ENCODE results near the gene CLPSL1.

The CLPSL1 gene

GRCh38 chr6:35823601-35824000 is 42.8 kb downstream of the CLPSL1 start:
- Histone ChIP-seq H3K4me1 (ENCODE audit: insufficient read depth, low read length, severe bottlenecking) (no peaks in the 10 kb centered on the region), H3K9me2 (ENCODE audit: low read depth, low read length) (no peaks in the 10 kb centered on the region), H3K79me2 (ENCODE audit: insufficient read depth, low read length) (no peaks in the 10 kb centered on the region), H4K20me1 (ENCODE audit: insufficient read depth, low read length) (no peaks in the 10 kb centered on the region), H3K4me3 (ENCODE audit: low read depth, low read length, poor library complexity, severe bottlenecking) (no peak overlapping the region), H3K4me2 (ENCODE audit: low read length) (no peak overlapping the region), H2AFZ (ENCODE audit: low read length) (no peak overlapping the region), H3K27ac (ENCODE audit: low read depth, low read length, poor library complexity, severe bottlenecking) (no peak overlapping the region), H3F3A (ENCODE audit: insufficient read depth, low read length) (no peaks in the 10 kb centered on the region), H3K9me3 (ENCODE audit: low read length) (no peaks in the 10 kb centered on the region), H3K9ac (ENCODE audit: low read length) (no peak overlapping the region), H3K36me3 (ENCODE audit: insufficient read depth, low read length) (no peaks in the 10 kb centered on the region), H3K27me3 (ENCODE audit: insufficient read depth, low read length) (no peaks in the 10 kb centered on the region)
- no peak for TF ChIP-seq EZH2 (IDR thresholded peaks at IDR 0.05; ENCODE audit: borderline replicate concordance, low read length)
- TF ChIP-seq, protein P1, sequence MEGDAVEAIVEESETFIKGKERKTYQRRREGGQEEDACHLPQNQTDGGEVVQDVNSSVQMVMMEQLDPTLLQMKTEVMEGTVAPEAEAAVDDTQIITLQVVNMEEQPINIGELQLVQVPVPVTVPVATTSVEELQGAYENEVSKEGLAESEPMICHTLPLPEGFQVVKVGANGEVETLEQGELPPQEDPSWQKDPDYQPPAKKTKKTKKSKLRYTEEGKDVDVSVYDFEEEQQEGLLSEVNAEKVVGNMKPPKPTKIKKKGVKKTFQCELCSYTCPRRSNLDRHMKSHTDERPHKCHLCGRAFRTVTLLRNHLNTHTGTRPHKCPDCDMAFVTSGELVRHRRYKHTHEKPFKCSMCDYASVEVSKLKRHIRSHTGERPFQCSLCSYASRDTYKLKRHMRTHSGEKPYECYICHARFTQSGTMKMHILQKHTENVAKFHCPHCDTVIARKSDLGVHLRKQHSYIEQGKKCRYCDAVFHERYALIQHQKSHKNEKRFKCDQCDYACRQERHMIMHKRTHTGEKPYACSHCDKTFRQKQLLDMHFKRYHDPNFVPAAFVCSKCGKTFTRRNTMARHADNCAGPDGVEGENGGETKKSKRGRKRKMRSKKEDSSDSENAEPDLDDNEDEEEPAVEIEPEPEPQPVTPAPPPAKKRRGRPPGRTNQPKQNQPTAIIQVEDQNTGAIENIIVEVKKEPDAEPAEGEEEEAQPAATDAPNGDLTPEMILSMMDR (IDR thresholded peaks at IDR 0.05; ENCODE audit: low read length), result no peak

GRCh38 chr6:35824552-35825192 is 43.9 kb downstream of the CLPSL1 start:
- Histone ChIP-seq H3K9ac (ENCODE audit: low read length) (no peak overlapping the region), H3K9me3 (ENCODE audit: low read length) (no peaks in the 10 kb centered on the region), H3K36me3 (ENCODE audit: insufficient read depth, low read length) (no peaks in the 10 kb centered on the region), H3K79me2 (ENCODE audit: insufficient read depth, low read length) (no peaks in the 10 kb centered on the region), H3K27ac (ENCODE audit: low read depth, low read length, poor library complexity, severe bottlenecking) (no peak overlapping the region), H3K4me2 (ENCODE audit: low read length) (no peak overlapping the region), H3K9me2 (ENCODE audit: low read depth, low read length) (no peaks in the 10 kb centered on the region), H3K4me3 (ENCODE audit: low read depth, low read length, poor library complexity, severe bottlenecking) (no peak overlapping the region), H3K4me1 (ENCODE audit: insufficient read depth, low read length, severe bottlenecking) (no peaks in the 10 kb centered on the region), H2AFZ (ENCODE audit: low read length) (no peak overlapping the region), H4K20me1 (ENCODE audit: insufficient read depth, low read length) (no peaks in the 10 kb centered on the region), H3K27me3 (ENCODE audit: insufficient read depth, low read length) (no peaks in the 10 kb centered on the region), H3F3A (ENCODE audit: insufficient read depth, low read length) (no peaks in the 10 kb centered on the region)
- no peak for TF ChIP-seq EZH2 (IDR thresholded peaks at IDR 0.05; ENCODE audit: borderline replicate concordance, low read length)
- TF ChIP-seq, protein P1 (IDR thresholded peaks at IDR 0.05; ENCODE audit: low read length), result no peak

GRCh38 chr6:35829306-35829705 is 48.5 kb downstream of the CLPSL1 start:
- no peak overlapping the region for H3K4me3 ChIP-seq (ENCODE audit: low read depth, low read length, poor library complexity, severe bottlenecking)
- no peaks in the 10 kb centered on the region for H3F3A ChIP-seq (ENCODE audit: insufficient read depth, low read length)
- H3K27ac ChIP-seq (ENCODE audit: low read depth, low read length, poor library complexity, severe bottlenecking), result no peak overlapping the region
- H2AFZ ChIP-seq (ENCODE audit: low read length), result no peak overlapping the region
- H3K9me2 ChIP-seq (ENCODE audit: low read depth, low read length), result no peaks in the 10 kb centered on the region
- H3K4me2 ChIP-seq (ENCODE audit: low read length), result no peak overlapping the region
- H3K9me3 ChIP-seq (ENCODE audit: low read length), result no peaks in the 10 kb centered on the region
- peaks cover 21% of the 10 kb centered on the region for H3K36me3 ChIP-seq (ENCODE audit: insufficient read depth, low read length)
- H4K20me1 ChIP-seq (ENCODE audit: insufficient read depth, low read length), result no peaks in the 10 kb centered on the region
- H3K9ac ChIP-seq (ENCODE audit: low read length), result no peak overlapping the region
- TF ChIP-seq, protein P1 (IDR thresholded peaks at IDR 0.05; ENCODE audit: low read length), result no peak
- no peak for TF ChIP-seq EZH2 (IDR thresholded peaks at IDR 0.05; ENCODE audit: borderline replicate concordance, low read length)
- H3K27me3 ChIP-seq (ENCODE audit: insufficient read depth, low read length), result no peaks in the 10 kb centered on the region
- no peaks in the 10 kb centered on the region for H3K4me1 ChIP-seq (ENCODE audit: insufficient read depth, low read length, severe bottlenecking)
- H3K79me2 ChIP-seq (ENCODE audit: insufficient read depth, low read length), result no peaks in the 10 kb centered on the region

Data from OCI-LY1 (cell line).